AML-193 (cell line): Measurements from ENCODE around the gene CSH2.
A peak's percentile ranks its signal among the peaks of the same experiment; 100 is the strongest.

Experiments
- DNase-seq, 2 experiments: peaks; one replicate each; lab custom pipeline; 2025; lab: John Stamatoyannopoulos, UW

Gene CSH2

GRCh38 chr17:63834431-63835166 is 38.9 kb downstream of the CSH2 start:
- DNase-seq: peak; percentile 81 to 88

DNA sequence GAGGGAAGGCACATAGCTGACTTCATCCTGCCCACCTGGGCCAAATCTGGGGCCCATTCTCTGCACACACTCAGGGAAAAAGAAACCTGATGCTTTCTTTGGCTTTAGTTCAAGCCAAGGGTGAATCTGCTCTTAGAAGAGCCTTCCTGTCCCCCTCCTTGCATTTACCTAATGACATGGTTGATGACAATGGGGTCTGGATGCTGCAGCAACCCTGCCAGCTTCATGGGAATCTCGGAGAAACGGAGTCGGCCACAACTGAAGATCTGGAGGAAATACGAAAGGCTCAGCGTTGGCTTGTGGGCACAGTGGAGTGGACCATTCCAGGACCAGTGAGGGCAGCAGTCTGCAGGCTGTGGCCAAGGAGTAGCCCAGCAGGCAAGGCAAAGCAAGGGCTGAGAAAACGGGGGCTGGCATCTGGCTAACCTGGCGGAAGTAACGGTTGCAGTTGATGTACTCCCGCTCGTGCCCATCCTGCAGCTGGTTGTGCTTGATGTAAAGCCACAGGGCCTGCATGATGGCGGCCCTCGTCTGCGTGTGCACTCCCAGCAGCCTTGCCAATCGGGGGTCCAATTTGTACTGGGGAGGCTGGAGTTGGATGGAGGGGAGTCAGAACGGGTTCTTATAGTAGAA is 39.6 kb downstream of the CSH2 start:
- no peak for DNase-seq

DNA sequence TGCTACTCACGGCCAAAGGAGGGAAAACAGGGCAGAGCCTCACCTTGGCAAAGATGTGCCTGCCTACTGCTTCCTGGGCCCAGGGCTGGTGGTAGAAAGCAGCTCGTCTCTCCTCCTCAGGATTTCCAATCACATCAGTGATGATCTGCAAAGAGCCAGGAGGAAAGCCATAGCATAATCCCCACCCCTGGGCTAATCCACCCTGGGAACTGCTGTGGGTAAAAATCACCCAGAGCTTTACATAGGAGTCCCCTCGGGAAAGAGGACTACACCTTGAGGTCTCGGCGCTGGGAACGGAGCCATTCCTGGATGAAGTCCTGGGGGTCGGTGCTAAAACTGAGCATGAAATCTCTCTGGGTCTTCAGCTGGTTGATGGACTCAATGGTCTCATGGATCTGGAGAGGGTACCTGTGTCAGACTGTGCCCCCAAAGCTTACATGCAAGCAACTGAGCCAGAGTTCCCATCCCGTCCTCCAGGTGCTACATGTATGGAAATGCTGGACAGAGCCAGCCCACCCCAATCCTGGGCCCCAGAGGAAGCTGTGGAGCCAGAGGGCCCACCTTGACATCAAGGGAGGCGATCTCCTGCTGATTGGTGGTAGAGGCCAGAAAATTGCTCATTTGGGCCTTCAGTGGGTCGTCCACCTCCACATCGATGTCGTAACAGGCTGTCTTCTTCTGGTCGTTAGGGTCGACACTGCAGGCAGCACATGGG is 40.3 kb downstream of the CSH2 start:
- DNase-seq: no peak

GRCh38 chr17:63832455-63832854 is 41.0 kb downstream of the CSH2 start:
- DNase-seq: peak in 1 of 2 experiments; percentile 18

DNA sequence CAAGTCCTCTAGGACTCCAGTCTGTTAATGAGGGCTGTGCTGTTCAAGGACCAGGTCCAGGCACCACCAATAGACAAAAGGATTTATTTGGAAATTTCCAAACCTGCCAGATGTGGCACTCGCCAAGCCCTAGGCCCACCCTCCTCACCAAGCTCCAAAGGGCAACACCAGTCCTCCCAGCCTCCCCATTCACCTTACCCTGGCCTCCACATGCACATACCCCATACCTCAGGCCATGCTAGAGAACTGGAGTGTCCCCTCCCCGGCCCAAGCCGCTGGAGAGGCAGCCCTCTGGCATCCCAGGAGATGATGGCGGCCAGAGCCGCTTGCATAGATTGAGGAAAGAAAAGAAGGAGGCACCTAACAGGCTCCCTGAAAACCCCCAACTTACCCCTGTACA is 41.5 kb downstream of the CSH2 start:
- no peak for DNase-seq

DNA sequence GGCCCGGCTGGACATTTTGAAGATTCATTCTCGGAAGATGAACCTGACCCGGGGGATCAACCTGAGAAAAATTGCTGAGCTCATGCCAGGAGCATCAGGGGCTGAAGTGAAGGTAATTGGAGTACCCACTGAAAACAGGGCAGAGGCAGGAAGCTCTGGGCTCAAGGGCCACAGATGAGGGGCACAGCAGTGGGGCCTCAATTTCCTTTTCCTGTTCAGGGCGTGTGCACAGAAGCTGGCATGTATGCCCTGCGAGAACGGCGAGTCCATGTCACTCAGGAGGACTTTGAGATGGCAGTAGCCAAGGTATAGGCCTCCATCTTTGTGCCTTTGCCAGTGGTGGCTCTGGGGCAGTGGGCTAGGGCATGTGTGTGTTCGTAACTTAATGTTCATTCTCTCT is 42.0 kb downstream of the CSH2 start:
- no peak for DNase-seq

DNA sequence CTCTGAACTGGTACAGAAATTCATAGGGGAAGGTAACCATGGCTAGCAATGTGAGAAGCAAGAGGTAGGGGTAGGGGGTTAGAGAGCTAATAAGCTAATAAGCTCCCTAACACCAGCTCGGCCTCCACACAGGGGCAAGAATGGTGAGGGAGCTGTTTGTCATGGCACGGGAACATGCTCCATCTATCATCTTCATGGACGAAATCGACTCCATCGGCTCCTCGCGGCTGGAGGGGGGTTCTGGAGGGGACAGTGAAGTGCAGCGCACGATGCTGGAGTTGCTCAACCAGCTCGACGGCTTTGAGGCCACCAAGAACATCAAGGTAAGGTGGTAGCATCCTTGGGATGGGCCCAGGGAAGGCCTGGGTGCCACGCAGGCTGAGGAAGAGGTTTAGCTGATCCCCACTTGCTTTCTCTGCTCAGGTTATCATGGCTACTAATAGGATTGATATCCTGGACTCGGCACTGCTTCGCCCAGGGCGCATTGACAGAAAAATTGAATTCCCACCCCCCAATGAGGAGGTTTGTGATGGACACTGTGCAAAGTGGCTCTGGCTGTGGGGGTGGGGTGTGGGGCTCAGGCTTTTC is 42.5 kb downstream of the CSH2 start:
- DNase-seq: no peak

DNA sequence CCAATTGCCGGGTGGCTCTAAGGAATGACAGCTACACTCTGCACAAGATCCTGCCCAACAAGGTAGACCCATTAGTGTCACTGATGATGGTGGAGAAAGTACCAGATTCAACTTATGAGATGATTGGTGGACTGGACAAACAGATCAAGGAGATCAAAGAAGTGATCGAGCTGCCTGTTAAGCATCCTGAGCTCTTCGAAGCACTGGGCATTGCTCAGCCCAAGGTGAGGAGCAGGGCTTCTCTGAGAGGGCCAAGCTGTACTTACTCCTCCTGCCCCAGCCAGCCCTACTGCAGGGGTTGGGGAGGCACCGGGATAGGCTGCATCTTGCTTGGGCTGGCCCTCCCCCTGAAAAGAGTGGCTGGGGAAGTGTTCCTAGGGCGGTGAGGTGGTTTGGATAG is 43.2 kb downstream of the CSH2 start:
- no peak for DNase-seq

- DNase-seq: no peak
These were observed 44.5 kb downstream of the CSH2 start for GRCh38 chr17:63828936-63829335.

GRCh38 chr17:63827801-63828221 is 45.7 kb downstream of the CSH2 start:
- DNase-seq: no peak

- peak; percentile 98 for DNase-seq
These were observed 46.3 kb downstream of the CSH2 start, which contains the start of the genes FTSJ3 and PSMC5 for GRCh38 chr17:63827002-63827800. FTSJ3 (minus strand) TSS chr17:63827663; CDS start chr17:63826902, 761 bp downstream. PSMC5 (plus strand) TSS chr17:63827431; CDS start chr17:63827491, 60 bp downstream.

- no peak for DNase-seq
These were observed 46.9 kb downstream of the CSH2 start for GRCh38 chr17:63826468-63827001.

DNA sequence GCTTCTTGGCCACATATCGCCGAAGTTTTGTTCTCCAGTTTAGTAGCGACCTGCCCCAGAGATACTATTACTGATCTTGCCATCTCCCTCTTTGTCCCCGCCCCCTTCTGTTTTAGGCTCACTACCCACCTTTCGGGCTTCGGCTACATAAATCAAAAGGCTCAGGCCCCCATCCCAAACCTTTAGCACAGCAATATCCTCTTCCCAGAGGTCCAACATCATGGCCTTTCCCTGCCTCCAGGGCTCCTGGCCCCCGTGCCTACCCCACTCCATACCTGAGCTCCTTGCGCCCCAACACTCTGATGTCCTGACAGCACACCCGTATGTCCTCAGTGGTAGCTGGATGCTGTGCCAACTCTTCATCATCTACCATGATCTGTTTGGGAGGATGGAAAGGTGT is 49.1 kb downstream of the CSH2 start:
- no peak for DNase-seq

GRCh38 chr17:63823659-63824331 is 49.7 kb downstream of the CSH2 start:
- no peak for DNase-seq

GRCh38 chr17:63822537-63822936 is 50.9 kb downstream of the CSH2 start:
- no peak for DNase-seq
